Inferior parietal cortex (tissue), 1 donor: ENCODE measurements around the gene LGI2.

Source experiments
- DNase-seq: peaks from one replicate; pipeline ENCODE4 v3.0.0-alpha.2; 2016; ENCODE audit errors: extremely low spot score

LGI2 gene

GRCh38 chr4:24995346-24995919, 35.3 kb downstream of the LGI2 start:
- no peak for DNase-seq

GRCh38 chr4:24993551-24994080, 37.1 kb downstream of the LGI2 start:
- no peak for DNase-seq

GRCh38 chr4:24992968-24993367, 37.8 kb downstream of the LGI2 start:
- DNase-seq = no peak

- DNase-seq = no peak
Observed at GRCh38 chr4:24991015-24991414, 39.7 kb downstream of the LGI2 start.

GRCh38 chr4:24989327-24989726, 41.4 kb downstream of the LGI2 start:
- no peak for DNase-seq

- peak; percentile 15 for DNase-seq
Observed at GRCh38 chr4:24988776-24989175, 42.0 kb downstream of the LGI2 start.

- no peak for DNase-seq
Observed at GRCh38 chr4:24984602-24985532, 45.9 kb downstream of the LGI2 start.

GRCh38 chr4:24980740-24981139, 50.0 kb downstream of the LGI2 start:
- no peak for DNase-seq

GRCh38 chr4:24980064-24980690, 50.6 kb downstream of the LGI2 start:
- peak; percentile 79 for DNase-seq

- peak; percentile 38 for DNase-seq
Observed at GRCh38 chr4:24979554-24979953, 51.2 kb downstream of the LGI2 start.

GRCh38 chr4:24978291-24979075, 52.3 kb downstream of the LGI2 start:
- DNase-seq = no peak

GRCh38 chr4:24975510-24975909, 55.2 kb downstream of the LGI2 start:
- DNase-seq = no peak

GRCh38 chr4:24973747-24974601, 56.8 kb downstream of the LGI2 start:
- no peak for DNase-seq

- no peak for DNase-seq
Observed at GRCh38 chr4:24973404-24973746, 57.4 kb downstream of the LGI2 start.

- no peak for DNase-seq
Observed at GRCh38 chr4:24971192-24971591, 59.6 kb downstream of the LGI2 start.

GRCh38 chr4:24970635-24971034, 60.1 kb downstream of the LGI2 start:
- no peak for DNase-seq

- DNase-seq = no peak
Observed at GRCh38 chr4:24970191-24970590, 60.6 kb downstream of the LGI2 start.

- DNase-seq = no peak
Observed at GRCh38 chr4:24969486-24969885, 61.3 kb downstream of the LGI2 start.

GRCh38 chr4:24968992-24969391, 61.8 kb downstream of the LGI2 start:
- DNase-seq = no peak

GRCh38 chr4:24968278-24968677, 62.5 kb downstream of the LGI2 start:
- DNase-seq = no peak

GRCh38 chr4:24967346-24967745, 63.4 kb downstream of the LGI2 start:
- no peak for DNase-seq
